HEK293 (cell line): ENCODE measurements around the gene HOXC10.

ENCODE experiments used
- CTCF ChIA-PET: fragments of 350-600 bp; formaldehyde crosslinking; extraction: SDS; loops from one replicate; lab custom pipeline; 2021; ENCODE audit warnings: antibody characterized with exemption; lab: Yijun Ruan, JAX
- POLR2A ChIA-PET: fragments of 300-600 bp; formaldehyde crosslinking; extraction: SDS; loops from one replicate; lab custom pipeline; 2020; ENCODE audit warnings: antibody characterized with exemption, inconsistent platforms; lab: Yijun Ruan, JAX
- H3K27ac ChIP-seq: fragments of 200-500 bp; sonication (Bioruptor generic); 2 replicates; pipeline ENCODE4 v1.5.1; 2014; ENCODE audit warnings: low read depth, low read length, control low read depth, inconsistent platforms; ENCODE audit errors: extremely low read depth
- H3K36me3 ChIP-seq, 2 experiments: fragments of 200-500 bp in 1 of 2; sonication (Bioruptor generic) in 1 of 2; 1 replicate in 1 of 2; 2 replicates in 1 of 2; pipeline ENCODE4 v1.5.1; 2014 to 2017; ENCODE audit warnings: inconsistent platforms in 2 of 2, low read length in 2 of 2; ENCODE audit not compliant: control insufficient read depth in 2 of 2, insufficient read depth in 1 of 2
- H3K4me1 ChIP-seq: fragments of 200-500 bp; sonication (Bioruptor generic); 2 replicates; pipeline ENCODE4 v1.5.1; 2014; ENCODE audit warnings: mild to moderate bottlenecking, low read length, inconsistent platforms; ENCODE audit not compliant: control insufficient read depth, insufficient read depth
- H3K4me3 ChIP-seq: 2 replicates; pipeline ENCODE4 v1.5.1; 2011; ENCODE audit warnings: low read depth, mild to moderate bottlenecking, control low read depth, low read length, moderate library complexity
- H3K9me3 ChIP-seq: fragments of 200-500 bp; sonication (Bioruptor generic); 2 replicates; pipeline ENCODE4 v1.5.1; 2014; ENCODE audit warnings: low read depth, low read length, inconsistent platforms; ENCODE audit not compliant: control insufficient read depth, insufficient read depth
- HOXA7 ChIP-seq: sonication (generic); formaldehyde crosslinking; IDR thresholded peaks from 2 replicates; pipeline ENCODE4 v1.8.1; 2022; ENCODE audit warnings: missing genetic modification reagents, borderline replicate concordance
- PRDM4 ChIP-seq: fragments of 450-650 bp; formaldehyde crosslinking; IDR thresholded peaks from 2 replicates; pipeline ENCODE4 v1.5.1; 2017; ENCODE audit warnings: missing biosample characterization, missing genetic modification characterization
- SALL2 ChIP-seq: fragments of 450-650 bp; formaldehyde crosslinking; IDR thresholded peaks from 2 replicates; pipeline ENCODE4 v1.5.0; 2017; ENCODE audit warnings: missing biosample characterization, mild to moderate bottlenecking, missing genetic modification characterization, borderline replicate concordance
- ZBTB1 ChIP-seq: fragments of 450-650 bp; formaldehyde crosslinking; IDR thresholded peaks from 2 replicates; pipeline ENCODE4 v1.5.1; 2016; ENCODE audit warnings: missing biosample characterization, missing genetic modification characterization
- ZBTB48 ChIP-seq: fragments of 450-650 bp; formaldehyde crosslinking; IDR thresholded peaks from 2 replicates; pipeline ENCODE4 v1.5.1; 2016; ENCODE audit warnings: missing biosample characterization, missing genetic modification characterization
- ZBTB8A ChIP-seq: fragments of 450-650 bp; formaldehyde crosslinking; IDR thresholded peaks from 2 replicates; pipeline ENCODE4 v1.5.1; 2016; ENCODE audit warnings: missing biosample characterization, missing genetic modification characterization
- ZFHX2 ChIP-seq: fragments of 450-650 bp; formaldehyde crosslinking; conservative IDR thresholded peaks from 2 replicates; pipeline ENCODE4 v1.5.1; 2016; ENCODE audit warnings: missing biosample characterization, missing genetic modification characterization
- ZFP3 ChIP-seq: fragments of 450-650 bp; formaldehyde crosslinking; IDR thresholded peaks from 2 replicates; pipeline ENCODE4 v1.5.1; 2016; ENCODE audit warnings: low read depth, missing biosample characterization, missing genetic modification characterization
- ZFP37 ChIP-seq: fragments of 450-650 bp; formaldehyde crosslinking; IDR thresholded peaks from 2 replicates; pipeline ENCODE4 v1.5.1; 2016; ENCODE audit warnings: missing biosample characterization, missing genetic modification characterization
- ZNF169 ChIP-seq: fragments of 450-650 bp; formaldehyde crosslinking; IDR thresholded peaks from 2 replicates; pipeline ENCODE4 v1.5.1; 2016; ENCODE audit warnings: missing biosample characterization, missing genetic modification characterization
- ZNF26 ChIP-seq: fragments of 450-650 bp; formaldehyde crosslinking; IDR thresholded peaks from 2 replicates; pipeline ENCODE4 v1.5.1; 2016; ENCODE audit warnings: missing biosample characterization, missing genetic modification characterization
- ZNF311 ChIP-seq: fragments of 450-650 bp; formaldehyde crosslinking; IDR thresholded peaks from 2 replicates; pipeline ENCODE4 v1.5.1; 2017; ENCODE audit warnings: missing biosample characterization, missing genetic modification characterization, borderline replicate concordance
- ZNF324 ChIP-seq: fragments of 450-650 bp; formaldehyde crosslinking; IDR thresholded peaks from 2 replicates; pipeline ENCODE4 v1.5.1; 2016; ENCODE audit warnings: missing biosample characterization, missing genetic modification characterization
- ZNF335 ChIP-seq: fragments of 450-650 bp; formaldehyde crosslinking; conservative IDR thresholded peaks from 2 replicates; pipeline ENCODE4 v1.5.1; 2016; ENCODE audit warnings: missing biosample characterization, missing genetic modification characterization
- ZNF354C ChIP-seq: fragments of 450-650 bp; formaldehyde crosslinking; IDR thresholded peaks from 2 replicates; pipeline ENCODE4 v1.5.1; 2016; ENCODE audit warnings: missing biosample characterization, missing genetic modification characterization, low read depth, borderline replicate concordance
- ZNF398 ChIP-seq: fragments of 450-650 bp; formaldehyde crosslinking; IDR thresholded peaks from 2 replicates; pipeline ENCODE4 v1.5.1; 2017; ENCODE audit warnings: missing biosample characterization, missing genetic modification characterization
- ZNF664 ChIP-seq: fragments of 450-650 bp; formaldehyde crosslinking; IDR thresholded peaks from 2 replicates; pipeline ENCODE4 v1.5.1; 2016; ENCODE audit warnings: missing biosample characterization, missing genetic modification characterization
- ZNF837 ChIP-seq: fragments of 450-650 bp; formaldehyde crosslinking; IDR thresholded peaks from 2 replicates; pipeline ENCODE4 v1.5.1; 2016; ENCODE audit warnings: missing biosample characterization, missing genetic modification characterization
- ZSCAN30 ChIP-seq: fragments of 450-650 bp; IDR thresholded peaks from 2 replicates; pipeline ENCODE4 v1.5.1; 2018; ENCODE audit warnings: missing biosample characterization, mild to moderate bottlenecking, missing genetic modification characterization, moderate library complexity
- TF ChIP-seq, protein P1 (sequence below): sonication (generic); formaldehyde crosslinking; IDR thresholded peaks from 2 replicates; pipeline ENCODE4 v1.8.1; 2022; ENCODE audit warnings: mild to moderate bottlenecking, moderate library complexity, missing genetic modification reagents

The HOXC10 gene

GRCh38 chr12:53953831-53954693 lies 30.9 kb upstream of the HOXC10 start:
- CTCF ChIA-PET = interaction anchor here (0.6 to 1.7 kb wide), 8 partner anchors 12 to 1738 kb away, joined by 3 to 4 read pairs (median 3); partner anchors contain the start of gene HOXC10
- H3K27ac ChIP-seq = no peak overlapping the region
- H3K9me3 ChIP-seq = no peaks in the 10 kb centered on the region
- H3K4me3 ChIP-seq = no peak overlapping the region
- peaks cover 5% of the 10 kb centered on the region; the same call in 1 of the 2 replicates for H3K4me1 ChIP-seq
- POLR2A ChIA-PET = interaction anchor here (1.2 kb wide), 1 partner anchor 14 kb away, joined by 4 read pairs; no protein-coding TSS in a partner anchor
- H3K36me3 ChIP-seq = no peaks in the 10 kb centered on the region
- TF ChIP-seq ZNF664 (tag by site-specific recombination) (peak; percentile 64; the same call in 1 of the 2 replicates), ZNF398 (tag by site-specific recombination) (0 out of 2 replicates have a peak, but pooled peaks have one; percentile 19), ZNF169 (tag by site-specific recombination) (no peak)

DNA sequence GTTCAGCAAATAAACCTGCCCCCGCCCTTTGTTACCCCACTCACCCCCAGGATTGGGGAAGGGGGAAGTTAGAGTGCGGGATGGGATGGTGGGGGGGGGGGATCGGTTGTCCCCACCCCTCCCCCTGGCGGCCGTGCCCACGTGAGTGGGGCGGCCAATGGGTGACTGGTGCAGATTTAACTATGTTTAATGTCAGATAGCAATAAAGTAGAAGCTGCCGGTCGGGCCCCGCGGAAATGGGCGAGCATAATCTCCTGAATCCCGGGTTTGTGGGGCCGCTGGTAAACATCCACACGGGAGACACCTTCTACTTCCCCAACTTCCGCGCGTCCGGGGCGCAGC lies 30.3 kb upstream of the HOXC10 start, which contains the start of gene HOXC12:
Gene HOXC12, plus strand, starts transcription at position 210 of the 342 bp plus-strand sequence. Its CDS starts 27 bp downstream, at position 237.
- H3K36me3 ChIP-seq = no peaks in the 10 kb centered on the region
- TF ChIP-seq ZNF837 (tag by site-specific recombination) (no peak), ZNF335 (tag by site-specific recombination) (no peak), HOXA7 (CRISPR knock-in tag) (no peak), ZBTB48 (no peak), ZNF324 (tag by site-specific recombination) (no peak), ZFP3 (no peak), ZSCAN30 (no peak), SALL2 (no peak), ZFHX2 (no peak), ZFP37 (tag by site-specific recombination) (no peak), ZNF354C (no peak), ZNF311 (tag by site-specific recombination) (no peak), ZBTB1 (tag by site-specific recombination) (no peak), ZBTB8A (tag by site-specific recombination) (no peak), ZNF26 (no peak), PRDM4 (tag by site-specific recombination) (no peak)
- TF ChIP-seq, protein P1, sequence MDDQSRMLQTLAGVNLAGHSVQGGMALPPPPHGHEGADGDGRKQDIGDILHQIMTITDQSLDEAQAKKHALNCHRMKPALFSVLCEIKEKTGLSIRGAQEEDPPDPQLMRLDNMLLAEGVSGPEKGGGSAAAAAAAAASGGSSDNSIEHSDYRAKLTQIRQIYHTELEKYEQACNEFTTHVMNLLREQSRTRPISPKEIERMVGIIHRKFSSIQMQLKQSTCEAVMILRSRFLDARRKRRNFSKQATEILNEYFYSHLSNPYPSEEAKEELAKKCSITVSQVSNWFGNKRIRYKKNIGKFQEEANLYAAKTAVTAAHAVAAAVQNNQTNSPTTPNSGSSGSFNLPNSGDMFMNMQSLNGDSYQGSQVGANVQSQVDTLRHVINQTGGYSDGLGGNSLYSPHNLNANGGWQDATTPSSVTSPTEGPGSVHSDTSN (CRISPR knock-in tag) = no peak
- H3K27ac ChIP-seq = peak within 1 kb of the TSS; percentile 48; the same call in 1 of the 2 replicates
- H3K4me3 ChIP-seq = no peak within 1 kb of the TSS
- peaks cover 5% of the 10 kb centered on the region; the same call in 1 of the 2 replicates for H3K4me1 ChIP-seq
- H3K9me3 ChIP-seq = no peaks in the 10 kb centered on the region
- ChIA-PET POLR2A (no interaction called here), CTCF (interaction anchor here (1.1 to 1.2 kb wide), 2 partner anchors 198 to 260 kb away, joined by 3 to 4 read pairs; no protein-coding TSS in a partner anchor)
